GM12873 (cell line): ENCODE results near the gene GATAD2B.

ENCODE experiments used
- TF ChIP-seq, protein P1 (sequence below): IDR thresholded peaks from 2 replicates; pipeline ENCODE4 v1.5.1; 2012; ENCODE audit warnings: low read depth, mild to moderate bottlenecking, moderate library complexity, low read length, control low read depth; ENCODE audit not compliant: insufficient read depth; ENCODE audit errors: missing control alignments

The GATAD2B gene

DNA sequence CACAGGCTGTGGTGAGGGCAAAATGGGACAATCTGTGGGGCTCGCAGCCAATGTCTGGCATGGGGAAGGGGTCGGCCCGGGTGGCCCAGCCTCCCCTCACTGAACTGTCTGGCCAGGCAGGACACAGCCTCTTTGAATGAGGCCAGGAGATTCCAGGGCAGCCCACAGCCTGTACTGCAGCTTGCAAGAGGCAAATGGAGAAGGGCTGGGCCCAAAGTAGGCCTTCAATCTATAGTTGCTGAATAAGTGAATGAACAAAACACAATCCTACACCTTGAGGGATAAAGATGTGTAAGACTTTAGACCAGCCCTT lies 124.3 kb downstream of the GATAD2B start:
- TF ChIP-seq, protein P1, sequence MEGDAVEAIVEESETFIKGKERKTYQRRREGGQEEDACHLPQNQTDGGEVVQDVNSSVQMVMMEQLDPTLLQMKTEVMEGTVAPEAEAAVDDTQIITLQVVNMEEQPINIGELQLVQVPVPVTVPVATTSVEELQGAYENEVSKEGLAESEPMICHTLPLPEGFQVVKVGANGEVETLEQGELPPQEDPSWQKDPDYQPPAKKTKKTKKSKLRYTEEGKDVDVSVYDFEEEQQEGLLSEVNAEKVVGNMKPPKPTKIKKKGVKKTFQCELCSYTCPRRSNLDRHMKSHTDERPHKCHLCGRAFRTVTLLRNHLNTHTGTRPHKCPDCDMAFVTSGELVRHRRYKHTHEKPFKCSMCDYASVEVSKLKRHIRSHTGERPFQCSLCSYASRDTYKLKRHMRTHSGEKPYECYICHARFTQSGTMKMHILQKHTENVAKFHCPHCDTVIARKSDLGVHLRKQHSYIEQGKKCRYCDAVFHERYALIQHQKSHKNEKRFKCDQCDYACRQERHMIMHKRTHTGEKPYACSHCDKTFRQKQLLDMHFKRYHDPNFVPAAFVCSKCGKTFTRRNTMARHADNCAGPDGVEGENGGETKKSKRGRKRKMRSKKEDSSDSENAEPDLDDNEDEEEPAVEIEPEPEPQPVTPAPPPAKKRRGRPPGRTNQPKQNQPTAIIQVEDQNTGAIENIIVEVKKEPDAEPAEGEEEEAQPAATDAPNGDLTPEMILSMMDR: no peak

DNA sequence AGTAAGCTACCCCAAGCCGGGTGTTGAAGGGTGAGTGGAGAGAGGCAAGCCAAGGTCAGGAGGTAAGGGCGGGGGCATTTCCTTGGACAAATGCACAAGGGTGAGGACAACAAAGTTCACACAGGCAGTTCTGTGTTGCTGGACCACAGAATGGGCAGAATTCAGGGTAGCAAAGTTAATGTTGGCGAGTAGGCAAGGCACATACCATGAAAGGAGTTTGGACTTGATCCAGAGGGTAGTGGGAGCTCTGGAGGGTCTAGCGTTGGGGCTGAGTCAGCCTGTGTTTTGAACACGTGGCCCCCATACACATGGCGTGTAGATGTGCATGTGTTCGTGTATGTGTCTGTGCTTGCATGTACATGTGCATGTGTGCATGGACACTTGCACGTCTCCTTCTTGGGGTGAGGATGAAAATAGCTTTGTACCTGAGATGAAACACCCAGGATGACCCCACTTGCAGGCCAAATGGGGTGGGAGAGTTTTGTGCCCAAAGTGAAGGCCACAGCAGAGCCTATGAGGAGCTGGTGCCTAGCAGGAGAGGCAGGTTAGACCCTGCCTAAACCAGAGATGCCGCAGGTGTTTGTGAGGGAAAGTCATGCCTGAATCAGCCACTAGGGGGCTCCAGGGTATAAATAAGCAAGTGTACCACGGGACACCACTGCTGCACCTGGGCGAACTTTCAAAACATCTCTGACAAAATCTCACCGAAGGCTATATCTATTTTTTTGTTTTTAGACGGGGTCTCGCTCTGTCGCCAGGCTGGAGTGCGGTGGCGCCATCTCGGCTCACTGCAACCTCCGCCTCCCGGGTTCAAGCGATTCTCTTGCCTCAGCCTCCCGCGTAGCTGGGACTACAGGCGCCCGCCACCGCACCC lies 125.7 kb downstream of the GATAD2B start:
- TF ChIP-seq, protein P1: peak; percentile 92

DNA sequence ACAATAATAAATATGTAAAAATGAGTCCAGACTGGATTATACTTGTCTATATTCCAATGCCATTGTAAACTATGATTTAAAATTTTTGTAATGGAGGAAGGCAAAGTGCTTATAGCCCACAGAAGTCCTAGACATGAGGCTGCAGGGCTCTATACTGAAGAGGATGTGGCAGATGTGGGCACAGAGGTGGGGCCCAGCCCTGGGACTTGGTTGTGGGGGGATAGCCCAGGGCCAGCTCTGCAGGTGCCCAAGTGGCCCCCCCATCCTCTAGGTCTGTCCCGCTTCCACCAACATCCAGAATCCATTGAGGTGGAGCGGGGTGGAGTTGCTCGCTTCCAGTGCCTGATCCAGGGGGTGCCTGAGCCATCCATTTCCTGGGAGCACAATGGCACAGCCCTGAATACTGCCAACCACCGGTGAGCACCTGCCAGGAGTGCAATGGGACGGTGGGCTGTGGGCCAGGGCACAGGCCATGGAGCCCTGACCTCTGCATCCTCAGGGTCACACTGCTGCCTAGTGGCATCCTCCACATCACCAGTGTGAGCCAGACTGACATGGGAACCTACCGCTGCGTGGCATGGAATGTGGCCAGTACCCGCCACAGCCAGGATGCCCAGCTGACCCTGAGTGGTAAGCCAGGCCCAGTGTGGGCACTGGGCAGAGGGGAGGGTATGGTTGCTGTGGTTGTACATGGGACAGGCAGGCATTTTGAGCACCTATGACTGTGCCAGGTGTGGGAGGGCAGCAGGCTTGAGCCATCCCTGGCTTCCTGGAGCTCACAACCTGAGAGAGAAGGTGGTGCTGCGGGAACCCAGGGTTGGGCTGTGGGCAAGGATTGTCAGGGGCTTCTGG lies 126.6 kb downstream of the GATAD2B start:
- TF ChIP-seq, protein P1: no peak

DNA sequence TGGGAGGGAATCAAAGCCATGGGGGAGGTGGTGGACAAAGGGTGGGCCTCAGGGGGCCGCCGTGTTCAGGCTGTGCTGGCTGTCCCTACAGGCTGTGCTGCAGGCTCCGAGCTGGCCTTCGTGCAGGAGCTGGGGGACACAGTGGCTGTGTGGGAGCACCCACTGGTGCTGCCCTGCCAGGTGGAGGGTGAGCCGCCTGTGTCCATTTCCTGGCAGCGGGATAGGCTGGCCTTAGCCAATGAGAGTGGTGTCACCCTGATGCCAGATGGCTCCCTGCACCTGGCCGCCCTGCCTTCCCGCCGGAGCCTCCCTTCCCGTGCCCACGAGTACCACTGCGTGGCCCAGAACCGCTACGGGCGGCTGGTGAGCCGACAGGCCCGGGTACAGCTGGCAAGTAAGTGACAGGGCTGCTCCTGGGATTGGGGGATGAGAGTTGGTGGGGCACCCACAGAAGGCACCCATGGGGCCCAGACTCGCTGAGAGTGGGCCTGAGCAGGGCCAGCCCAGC lies 127.4 kb downstream of the GATAD2B start:
- TF ChIP-seq, protein P1: no peak

DNA sequence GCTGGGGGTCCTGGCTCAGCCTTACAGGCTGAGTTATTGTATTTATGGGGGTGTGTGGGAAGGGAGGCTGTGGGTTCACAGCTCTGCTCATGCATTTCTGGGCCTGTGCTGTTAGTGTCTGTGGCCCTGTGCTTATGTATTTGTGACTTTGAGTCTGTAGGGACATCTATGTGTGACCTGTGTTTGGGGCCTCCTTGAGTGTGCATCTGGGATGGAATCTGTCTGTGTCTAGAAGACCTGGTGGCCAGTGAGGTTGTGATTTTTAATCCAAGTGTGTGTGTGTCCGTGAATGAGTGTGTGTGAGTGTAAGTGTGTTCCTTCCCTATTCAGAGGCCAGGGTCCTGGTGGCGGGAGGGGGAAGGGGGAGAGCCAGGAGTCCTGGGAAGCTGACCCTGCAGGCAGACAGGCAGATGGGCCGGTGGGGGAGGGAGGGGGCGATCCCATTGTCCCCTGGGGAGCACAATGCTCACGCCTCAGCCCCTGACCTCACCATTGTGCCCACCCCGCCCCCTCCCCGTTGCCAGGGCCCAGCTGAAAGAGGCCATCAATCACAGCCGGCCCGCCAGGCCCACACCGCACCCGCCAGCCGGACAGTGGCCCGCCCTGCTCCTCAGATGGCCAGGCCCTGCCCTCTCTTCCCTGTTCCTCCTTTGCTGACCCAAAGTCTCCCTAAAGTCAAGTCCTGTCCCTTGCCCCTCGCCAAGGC lies 128.0 kb downstream of the GATAD2B start:
- TF ChIP-seq, protein P1: no peak

DNA sequence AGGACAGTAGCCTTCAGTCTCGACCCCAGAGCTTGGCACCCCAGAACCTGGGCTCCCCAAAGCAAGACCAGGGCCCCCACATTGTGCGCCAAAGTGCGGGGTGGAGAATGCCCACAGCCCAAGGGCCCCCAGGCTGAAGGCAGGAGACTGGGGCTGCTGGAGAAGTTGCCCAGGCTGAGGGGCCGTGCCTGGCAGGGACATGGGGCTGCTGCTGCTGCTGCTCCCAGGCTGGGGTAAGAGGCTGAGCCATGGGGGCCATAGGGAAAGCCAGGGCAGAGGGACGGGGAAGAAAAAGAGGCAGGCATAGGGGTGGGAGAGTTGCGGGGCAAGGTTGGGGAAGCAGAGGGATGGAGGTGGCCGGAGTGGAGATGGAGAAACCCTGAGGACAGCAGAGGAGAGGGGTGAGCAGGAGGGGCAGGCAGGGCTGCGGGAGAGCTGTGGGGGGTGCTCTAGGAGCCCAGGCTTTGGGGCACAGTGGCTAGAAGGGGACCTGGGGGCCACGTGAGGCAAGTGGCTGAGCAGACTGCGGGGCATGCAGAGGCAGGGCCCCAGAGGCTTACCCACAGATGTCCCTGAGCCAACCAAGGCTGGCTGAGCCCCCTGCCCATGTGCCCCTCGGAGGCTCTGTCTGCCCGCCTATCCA lies 128.7 kb downstream of the GATAD2B start:
- TF ChIP-seq, protein P1: no peak
